Gastrocnemius medialis (tissue), 4 donors: Measurements from ENCODE around the gene UBAP1L.

ENCODE experiments used
- CTCF ChIP-seq, 5 experiments: fragments of 450-650 bp in 3 of 5; fragments of 200-600 bp in 2 of 5; sonication (generic) in 2 of 5; IDR thresholded peaks in 4 of 5; conservative IDR thresholded peaks in 1 of 5; 1 replicate in 4 of 5; 2 replicates in 1 of 5; pipeline ENCODE4 v1.5.1; 2016 to 2019; ENCODE audit warnings: antibody characterized with exemption in 5 of 5, mild to moderate bottlenecking in 3 of 5, moderate library complexity in 3 of 5
- POLR2A ChIP-seq, 2 donors: fragments of 450-650 bp; IDR thresholded peaks; one replicate each; pipeline ENCODE4 v1.6.1; 2017; ENCODE audit warnings: antibody characterized with exemption in 2 of 2, mild to moderate bottlenecking in 2 of 2, moderate library complexity in 2 of 2

GRCh38 chr15:65079580-65079979 lies 35.4 kb downstream of the UBAP1L start:
- TF ChIP-seq CTCF (IDR thresholded peaks at IDR 0.05 in 4 of 5, conservative IDR thresholded peaks at IDR 0.05 in 1 of 5), result no peak
- no peak for TF ChIP-seq POLR2A (IDR thresholded peaks at IDR 0.05)
